Neutrophil (primary cell): Measurements from ENCODE around the gene TTN.

Source experiments
- H3K27ac ChIP-seq: fragments of 200-600 bp; sonication (generic); 2 replicates; pipeline ENCODE4 v1.5.1; 2016; ENCODE audit warnings: mild to moderate bottlenecking, moderate library complexity
- H3K27me3 ChIP-seq: fragments of 200-600 bp; sonication (generic); 2 replicates; pipeline ENCODE4 v1.6.0; 2016; ENCODE audit warnings: mild to moderate bottlenecking
- H3K36me3 ChIP-seq: fragments of 200-600 bp; sonication (generic); 2 replicates; pipeline ENCODE4 v1.5.1; 2017
- H3K4me1 ChIP-seq, 2 experiments: fragments of 200-600 bp in 1 of 2; sonication (generic) in 1 of 2; 1 replicate in 1 of 2; 2 replicates in 1 of 2; pipeline versions ENCODE4 v1.5.1 to v1.6.1; 2013 to 2016; ENCODE audit warnings: low read depth in 1 of 2, low read length in 1 of 2, mild to moderate bottlenecking in 1 of 2, moderate library complexity in 1 of 2; ENCODE audit not compliant: control insufficient read depth in 1 of 2, insufficient read depth in 1 of 2
- H3K4me3 ChIP-seq, 2 experiments: fragments of 200-600 bp in 1 of 2; sonication (generic) in 1 of 2; 1 replicate in 1 of 2; 2 replicates in 1 of 2; pipeline ENCODE4 v1.5.1; 2013 to 2016; ENCODE audit warnings: low read depth in 1 of 2, low read length in 1 of 2, mild to moderate bottlenecking in 1 of 2, moderate library complexity in 1 of 2
- H3K9me3 ChIP-seq: fragments of 200-600 bp; sonication (generic); 2 replicates; pipeline ENCODE4 v1.5.1; 2016
- TF ChIP-seq, protein P1 (sequence below): fragments of 200-600 bp; sonication (generic); IDR thresholded peaks from 2 replicates; pipeline ENCODE4 v1.5.1; 2016; ENCODE audit warnings: antibody characterized with exemption

Gene TTN

GRCh38 chr2:178478439-178479274 is 328.6 kb downstream of the TTN start, which contains the start of gene FKBP7:
Gene FKBP7 (minus strand): TSS chr2:178478600. CDS start chr2:178478499, 101 bp downstream.
- peaks cover 43 to 47% of the 10 kb centered on the region in 2 experiments for H3K4me1 ChIP-seq
- no peaks in the 10 kb centered on the region for H3K27me3 ChIP-seq
- H3K36me3 ChIP-seq: no peaks in the 10 kb centered on the region
- H3K4me3 ChIP-seq: peak within 1 kb of the TSS; percentile 83 to 99
- peak within 1 kb of the TSS; percentile 92 for H3K27ac ChIP-seq
- TF ChIP-seq, protein P1, sequence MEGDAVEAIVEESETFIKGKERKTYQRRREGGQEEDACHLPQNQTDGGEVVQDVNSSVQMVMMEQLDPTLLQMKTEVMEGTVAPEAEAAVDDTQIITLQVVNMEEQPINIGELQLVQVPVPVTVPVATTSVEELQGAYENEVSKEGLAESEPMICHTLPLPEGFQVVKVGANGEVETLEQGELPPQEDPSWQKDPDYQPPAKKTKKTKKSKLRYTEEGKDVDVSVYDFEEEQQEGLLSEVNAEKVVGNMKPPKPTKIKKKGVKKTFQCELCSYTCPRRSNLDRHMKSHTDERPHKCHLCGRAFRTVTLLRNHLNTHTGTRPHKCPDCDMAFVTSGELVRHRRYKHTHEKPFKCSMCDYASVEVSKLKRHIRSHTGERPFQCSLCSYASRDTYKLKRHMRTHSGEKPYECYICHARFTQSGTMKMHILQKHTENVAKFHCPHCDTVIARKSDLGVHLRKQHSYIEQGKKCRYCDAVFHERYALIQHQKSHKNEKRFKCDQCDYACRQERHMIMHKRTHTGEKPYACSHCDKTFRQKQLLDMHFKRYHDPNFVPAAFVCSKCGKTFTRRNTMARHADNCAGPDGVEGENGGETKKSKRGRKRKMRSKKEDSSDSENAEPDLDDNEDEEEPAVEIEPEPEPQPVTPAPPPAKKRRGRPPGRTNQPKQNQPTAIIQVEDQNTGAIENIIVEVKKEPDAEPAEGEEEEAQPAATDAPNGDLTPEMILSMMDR: peak; percentile 92
- no peaks in the 10 kb centered on the region for H3K9me3 ChIP-seq

- H3K4me3 ChIP-seq: peak overlapping the region; percentile 83 to 99
- H3K27ac ChIP-seq: peak overlapping the region; percentile 92
- TF ChIP-seq, protein P1: no peak
- no peaks in the 10 kb centered on the region for H3K27me3 ChIP-seq
- no peaks in the 10 kb centered on the region for H3K9me3 ChIP-seq
- no peaks in the 10 kb centered on the region for H3K36me3 ChIP-seq
- peaks cover 43 to 47% of the 10 kb centered on the region in 2 experiments for H3K4me1 ChIP-seq
These were observed 329.1 kb downstream of the TTN start for GRCh38 chr2:178478130-178478438.

GRCh38 chr2:178477443-178478129 is 329.6 kb downstream of the TTN start:
- Histone ChIP-seq H3K4me1 (peaks cover 38 to 42% of the 10 kb centered on the region in 2 experiments), H3K36me3 (no peaks in the 10 kb centered on the region), H3K9me3 (no peaks in the 10 kb centered on the region), H3K4me3 (peak overlapping the region; percentile 83 to 99), H3K27me3 (no peaks in the 10 kb centered on the region), H3K27ac (peak overlapping the region; percentile 92)
- TF ChIP-seq, protein P1: no peak

DNA sequence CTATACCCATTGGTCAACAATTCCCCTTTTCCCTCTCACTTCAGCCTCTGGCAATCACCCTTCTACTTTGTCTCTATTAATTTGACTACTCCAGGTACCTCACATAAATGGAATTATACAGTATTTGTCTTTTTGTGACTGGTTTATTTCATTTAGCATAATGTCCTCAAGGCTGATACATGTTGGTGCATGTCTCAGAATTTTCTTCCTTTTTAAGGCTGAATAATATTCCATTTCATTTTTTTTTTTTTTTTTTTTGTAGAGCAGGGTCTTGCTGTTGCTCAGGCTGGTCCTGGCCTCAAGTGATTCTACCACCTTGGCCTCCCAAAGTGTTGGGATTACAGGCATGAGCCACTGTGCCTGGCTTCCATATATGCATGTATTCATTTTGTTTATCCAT is 330.7 kb downstream of the TTN start:
- Histone ChIP-seq H3K9me3 (no peaks in the 10 kb centered on the region), H3K4me1 (peaks cover 27 to 31% of the 10 kb centered on the region in 2 experiments), H3K4me3 (no peak overlapping the region), H3K36me3 (no peaks in the 10 kb centered on the region), H3K27ac (no peak overlapping the region), H3K27me3 (no peaks in the 10 kb centered on the region)
- TF ChIP-seq, protein P1: no peak
